SK-N-DZ (cell line): ENCODE measurements around the gene SHKBP1.

Experiments used
- DNase-seq: peaks from one replicate; pipeline ENCODE4 v3.0.0-alpha.2; 2015; ENCODE audit warnings: low spot score

Gene SHKBP1

DNA sequence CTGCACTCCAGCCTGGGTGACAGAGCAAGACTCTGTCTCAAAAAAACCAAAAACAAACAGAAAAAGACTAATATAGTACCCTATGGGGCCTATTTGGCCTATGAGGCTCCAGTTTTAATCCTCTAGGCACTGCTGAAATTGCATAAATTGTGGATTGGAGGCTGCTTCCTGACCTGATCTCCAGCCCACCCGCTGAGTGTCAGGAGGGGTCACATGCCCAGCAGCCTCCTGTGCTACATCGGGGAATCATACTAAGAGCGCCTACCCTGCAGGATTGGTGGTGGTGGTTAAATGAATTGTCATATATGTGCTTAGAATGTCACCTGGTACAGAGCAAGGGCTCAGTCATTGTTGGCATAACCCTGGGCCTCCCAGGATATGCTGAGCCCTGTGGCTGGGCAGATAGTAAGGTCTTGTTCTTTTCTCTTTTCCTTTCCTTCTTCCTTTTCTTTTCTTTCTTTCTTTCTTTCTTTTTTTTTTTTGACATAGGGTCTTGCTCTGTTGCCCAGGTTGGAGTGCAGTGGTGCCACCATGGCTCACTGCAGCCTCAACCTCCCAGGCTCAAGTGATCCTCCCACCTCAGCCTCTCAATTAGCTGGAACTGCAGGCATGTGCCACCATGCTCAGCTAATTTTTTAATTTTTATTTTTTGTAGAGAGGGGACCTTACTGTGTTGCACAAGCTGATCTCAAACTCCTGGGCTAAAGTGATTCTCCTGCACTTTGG lies 55.8 kb downstream of the SHKBP1 start:
- DNase-seq: no peak

GRCh38 chr19:40633207-40633606 lies 56.5 kb downstream of the SHKBP1 start:
- DNase-seq: no peak

- no peak for DNase-seq
Measured at GRCh38 chr19:40638327-40638726, 61.7 kb downstream of the SHKBP1 start.

GRCh38 chr19:40639638-40639982 lies 62.9 kb downstream of the SHKBP1 start:
- no peak for DNase-seq

GRCh38 chr19:40640744-40641143 lies 64.1 kb downstream of the SHKBP1 start:
- DNase-seq: no peak
